Measurements from ENCODE around the gene TMEM231.

GRCh38 chr16:75488322-75488721 lies 67.7 kb downstream of the TMEM231 start:
- TF ChIP-seq CTCF (IDR thresholded peaks at IDR 0.05 in 8 of 11, conservative IDR thresholded peaks at IDR 0.05 in 3 of 11): no peak
- TF ChIP-seq POLR2A (IDR thresholded peaks at IDR 0.05): no peak
- no peak for TF ChIP-seq POLR2AphosphoS5 (IDR thresholded peaks at IDR 0.05)

All from spleen (tissue), 7 donors.